GM18868 (cell line): ENCODE results near the gene SAMSN1.

ENCODE experiments used
- ATAC-seq: cut with Tn5 transposase; IDR thresholded peaks from one replicate; pipeline ENCODE4 v1.9.1; 2021; ENCODE audit warnings: mild to moderate bottlenecking, moderate library complexity; ENCODE audit not compliant: unreplicated experiment

The SAMSN1 gene

GRCh38 chr21:14452031-14452726 lies 93.9 kb downstream of the SAMSN1 start:
- no peak for ATAC-seq

- ATAC-seq = no peak
These were observed 94.6 kb downstream of the SAMSN1 start for GRCh38 chr21:14451546-14451945.

DNA sequence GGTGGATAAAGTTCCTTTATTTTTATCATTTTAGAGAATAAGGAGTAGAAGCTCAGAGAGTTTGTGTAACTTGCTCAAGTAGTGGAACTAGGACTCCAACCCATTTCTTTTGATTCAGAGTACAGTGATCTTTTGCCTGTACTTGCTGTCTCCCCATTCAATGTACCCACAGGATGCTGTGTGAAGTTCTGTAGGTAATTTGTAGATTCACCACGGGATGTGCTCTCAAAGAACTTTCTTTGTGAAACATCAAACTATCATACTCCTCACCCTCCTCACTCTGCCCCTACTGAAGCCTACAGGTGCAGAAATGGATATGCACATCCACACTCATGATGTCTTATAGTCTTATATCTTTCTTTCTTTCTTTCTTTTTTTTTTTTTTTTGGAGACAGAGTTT lies 97.3 kb downstream of the SAMSN1 start:
- no peak for ATAC-seq

DNA sequence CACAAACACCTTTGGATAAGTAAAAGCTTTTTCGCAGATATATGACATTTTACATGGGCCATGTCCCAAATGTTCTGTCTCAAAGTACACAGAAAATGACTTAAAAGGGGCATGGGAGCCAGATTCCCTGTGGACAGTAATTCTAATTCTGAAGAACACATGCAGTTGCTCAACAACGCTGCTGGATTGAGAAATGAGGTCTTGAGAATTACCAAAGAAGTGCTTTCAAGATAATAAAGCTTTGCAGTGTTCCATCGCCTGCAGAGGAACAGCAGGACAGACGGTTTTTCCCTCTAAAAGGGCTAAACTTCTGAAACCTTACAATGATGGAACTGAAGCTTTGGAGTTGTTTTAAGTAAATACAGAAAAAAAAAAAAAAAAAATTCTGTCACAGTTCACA lies 107.9 kb downstream of the SAMSN1 start:
- no peak for ATAC-seq

GRCh38 chr21:14435423-14435822 lies 110.7 kb downstream of the SAMSN1 start:
- no peak for ATAC-seq
